ENCODE measurements around the gene ATP2B2.

- TF ChIP-seq CTCF (IDR thresholded peaks at IDR 0.05) (no peak), POLR2AphosphoS5 (IDR thresholded peaks at IDR 0.05) (no peak)
Observed at GRCh38 chr3:10404876-10405275, 100.5 kb downstream of the ATP2B2 start.
